Measurements from ENCODE around the gene STK16. TPM values are rescaled to one million over a fixed set of nuclear protein-coding genes. Genes with fewer than 3 reads are reported as not detected.

STK16 gene
- total and polyA plus RNA-seq, 2 of the 13 experiments (the other 11 are each of a cell fraction or from before 2014, with no cell fraction given), result 28.0 to 50.9 TPM

DNA sequence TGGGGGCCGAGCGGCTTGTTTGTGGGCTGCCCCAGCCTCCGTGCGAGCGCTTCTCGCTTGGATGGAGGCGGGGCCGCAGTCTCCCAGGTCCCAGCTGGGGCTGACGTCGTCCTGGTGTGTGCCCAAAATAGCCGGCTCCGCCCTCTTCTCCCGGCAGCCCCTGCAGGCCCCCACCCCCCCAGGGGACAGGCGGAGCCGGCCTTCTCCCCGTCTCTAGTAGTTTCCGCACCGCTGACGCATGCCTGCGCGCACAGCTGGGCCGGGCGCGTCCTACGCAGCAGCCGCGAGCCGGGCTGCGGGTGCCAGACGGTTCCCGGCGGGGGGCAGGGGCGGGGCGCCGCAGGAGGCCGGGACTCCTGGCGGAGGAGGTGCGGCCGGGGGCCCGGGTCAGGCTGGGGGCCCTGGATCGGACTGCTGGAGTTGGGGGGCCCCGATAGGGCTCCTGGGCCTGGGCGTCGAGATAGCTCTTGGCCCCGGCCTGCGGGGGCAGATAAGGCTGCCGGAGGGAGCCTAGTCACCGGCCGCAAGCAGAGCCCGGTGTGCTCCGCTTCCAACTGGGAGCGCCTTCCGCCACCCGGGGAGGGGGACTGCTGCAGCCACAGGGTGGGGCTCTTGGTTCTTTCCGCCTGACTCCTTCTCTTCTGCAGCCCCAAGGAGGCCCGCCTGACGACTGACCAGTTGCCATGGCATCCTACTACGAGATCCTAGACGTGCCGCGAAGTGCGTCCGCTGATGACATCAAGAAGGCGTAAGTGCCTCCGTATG is 34.1 kb downstream of the STK16 start, which contains the start of gene DNAJB2 (continued):
- TF ChIP-seq ZNF687 (CRISPR knock-in tag; IDR thresholded peaks at IDR 0.05) (peak; percentile 98), SSRP1 (CRISPR knock-in tag; IDR thresholded peaks at IDR 0.05) (no peak), KLF9 (CRISPR knock-in tag; IDR thresholded peaks at IDR 0.05; ENCODE audit: low read depth) (peak; percentile 56; the same call in 1 of the 2 replicates), ZNF430 (CRISPR knock-in tag; IDR thresholded peaks at IDR 0.05) (peak; percentile 45; the same call in 1 of the 2 replicates), KDM6A (CRISPR knock-in tag; IDR thresholded peaks at IDR 0.05; ENCODE audit: low read depth) (peak; percentile 47; the same call in 1 of the 2 replicates), ZNF414 (CRISPR knock-in tag; IDR thresholded peaks at IDR 0.05) (peak; percentile 83), BCL6 (CRISPR knock-in tag; IDR thresholded peaks at IDR 0.05) (peak; percentile 61), MED13 (CRISPR knock-in tag; IDR thresholded peaks at IDR 0.05) (no peak), MIXL1 (CRISPR knock-in tag; IDR thresholded peaks at IDR 0.05) (peak; percentile 71; the same call in 1 of the 2 replicates), CHCHD3 (CRISPR knock-in tag; IDR thresholded peaks at IDR 0.05) (no peak), ZEB1 (IDR thresholded peaks at IDR 0.05; ENCODE audit: insufficient replicate concordance, low read depth) (no peak), MTF1 (CRISPR knock-in tag; IDR thresholded peaks at IDR 0.05) (no peak), ZSCAN21 (CRISPR knock-in tag; IDR thresholded peaks at IDR 0.05; ENCODE audit: borderline replicate concordance) (peak; percentile 78; the same call in 1 of the 2 replicates), SUZ12 (IDR thresholded peaks at IDR 0.05; ENCODE audit: low read depth, low read length) (peak; percentile 29; the same call in 1 of the 2 replicates), PLRG1 (conservative IDR thresholded peaks at IDR 0.05) (no peak), ZNF713 (CRISPR knock-in tag; IDR thresholded peaks at IDR 0.05) (no peak), SP140L (CRISPR knock-in tag; IDR thresholded peaks at IDR 0.05; ENCODE audit: borderline replicate concordance) (0 out of 2 replicates have a peak, but pooled peaks have one; percentile 51), KMT2A (CRISPR knock-in tag; IDR thresholded peaks at IDR 0.05) (peak; percentile 69; the same call in 1 of the 2 replicates), ZBTB1 (CRISPR knock-in tag; IDR thresholded peaks at IDR 0.05; ENCODE audit: borderline replicate concordance) (no peak), ISL2 (CRISPR knock-in tag; IDR thresholded peaks at IDR 0.05) (peak; percentile 77; the same call in 1 of the 2 replicates), SNAPC2 (CRISPR knock-in tag; IDR thresholded peaks at IDR 0.05) (0 out of 2 replicates have a peak, but pooled peaks have one; percentile 48)
- TF ChIP-seq, protein P1, sequence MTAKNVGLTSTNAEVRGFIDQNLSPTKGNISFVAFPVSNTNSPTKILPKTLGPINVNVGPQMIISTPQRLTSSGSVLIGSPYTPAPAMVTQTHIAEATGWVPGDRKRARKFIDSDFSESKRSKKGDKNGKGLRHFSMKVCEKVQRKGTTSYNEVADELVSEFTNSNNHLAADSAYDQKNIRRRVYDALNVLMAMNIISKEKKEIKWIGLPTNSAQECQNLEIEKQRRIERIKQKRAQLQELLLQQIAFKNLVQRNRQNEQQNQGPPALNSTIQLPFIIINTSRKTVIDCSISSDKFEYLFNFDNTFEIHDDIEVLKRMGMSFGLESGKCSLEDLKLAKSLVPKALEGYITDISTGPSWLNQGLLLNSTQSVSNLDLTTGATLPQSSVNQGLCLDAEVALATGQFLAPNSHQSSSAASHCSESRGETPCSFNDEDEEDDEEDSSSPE (CRISPR knock-in tag; IDR thresholded peaks at IDR 0.05), result peak; percentile 78
- TF ChIP-seq, protein P2, sequence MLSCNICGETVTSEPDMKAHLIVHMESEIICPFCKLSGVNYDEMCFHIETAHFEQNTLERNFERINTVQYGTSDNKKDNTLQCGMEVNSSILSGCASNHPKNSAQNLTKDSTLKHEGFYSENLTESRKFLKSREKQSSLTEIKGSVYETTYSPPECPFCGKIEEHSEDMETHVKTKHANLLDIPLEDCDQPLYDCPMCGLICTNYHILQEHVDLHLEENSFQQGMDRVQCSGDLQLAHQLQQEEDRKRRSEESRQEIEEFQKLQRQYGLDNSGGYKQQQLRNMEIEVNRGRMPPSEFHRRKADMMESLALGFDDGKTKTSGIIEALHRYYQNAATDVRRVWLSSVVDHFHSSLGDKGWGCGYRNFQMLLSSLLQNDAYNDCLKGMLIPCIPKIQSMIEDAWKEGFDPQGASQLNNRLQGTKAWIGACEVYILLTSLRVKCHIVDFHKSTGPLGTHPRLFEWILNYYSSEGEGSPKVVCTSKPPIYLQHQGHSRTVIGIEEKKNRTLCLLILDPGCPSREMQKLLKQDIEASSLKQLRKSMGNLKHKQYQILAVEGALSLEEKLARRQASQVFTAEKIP (CRISPR knock-in tag; IDR thresholded peaks at IDR 0.05; ENCODE audit: borderline replicate concordance), result no peak
